ENCODE measurements around the gene AKAP13.

GRCh38 chr15:85507114-85507513, 126.7 kb downstream of the AKAP13 start:
- TF ChIP-seq, protein P1, sequence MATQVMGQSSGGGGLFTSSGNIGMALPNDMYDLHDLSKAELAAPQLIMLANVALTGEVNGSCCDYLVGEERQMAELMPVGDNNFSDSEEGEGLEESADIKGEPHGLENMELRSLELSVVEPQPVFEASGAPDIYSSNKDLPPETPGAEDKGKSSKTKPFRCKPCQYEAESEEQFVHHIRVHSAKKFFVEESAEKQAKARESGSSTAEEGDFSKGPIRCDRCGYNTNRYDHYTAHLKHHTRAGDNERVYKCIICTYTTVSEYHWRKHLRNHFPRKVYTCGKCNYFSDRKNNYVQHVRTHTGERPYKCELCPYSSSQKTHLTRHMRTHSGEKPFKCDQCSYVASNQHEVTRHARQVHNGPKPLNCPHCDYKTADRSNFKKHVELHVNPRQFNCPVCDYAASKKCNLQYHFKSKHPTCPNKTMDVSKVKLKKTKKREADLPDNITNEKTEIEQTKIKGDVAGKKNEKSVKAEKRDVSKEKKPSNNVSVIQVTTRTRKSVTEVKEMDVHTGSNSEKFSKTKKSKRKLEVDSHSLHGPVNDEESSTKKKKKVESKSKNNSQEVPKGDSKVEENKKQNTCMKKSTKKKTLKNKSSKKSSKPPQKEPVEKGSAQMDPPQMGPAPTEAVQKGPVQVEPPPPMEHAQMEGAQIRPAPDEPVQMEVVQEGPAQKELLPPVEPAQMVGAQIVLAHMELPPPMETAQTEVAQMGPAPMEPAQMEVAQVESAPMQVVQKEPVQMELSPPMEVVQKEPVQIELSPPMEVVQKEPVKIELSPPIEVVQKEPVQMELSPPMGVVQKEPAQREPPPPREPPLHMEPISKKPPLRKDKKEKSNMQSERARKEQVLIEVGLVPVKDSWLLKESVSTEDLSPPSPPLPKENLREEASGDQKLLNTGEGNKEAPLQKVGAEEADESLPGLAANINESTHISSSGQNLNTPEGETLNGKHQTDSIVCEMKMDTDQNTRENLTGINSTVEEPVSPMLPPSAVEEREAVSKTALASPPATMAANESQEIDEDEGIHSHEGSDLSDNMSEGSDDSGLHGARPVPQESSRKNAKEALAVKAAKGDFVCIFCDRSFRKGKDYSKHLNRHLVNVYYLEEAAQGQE (IDR thresholded peaks at IDR 0.05; ENCODE audit: borderline replicate concordance), result no peak
- TF ChIP-seq, protein P2, sequence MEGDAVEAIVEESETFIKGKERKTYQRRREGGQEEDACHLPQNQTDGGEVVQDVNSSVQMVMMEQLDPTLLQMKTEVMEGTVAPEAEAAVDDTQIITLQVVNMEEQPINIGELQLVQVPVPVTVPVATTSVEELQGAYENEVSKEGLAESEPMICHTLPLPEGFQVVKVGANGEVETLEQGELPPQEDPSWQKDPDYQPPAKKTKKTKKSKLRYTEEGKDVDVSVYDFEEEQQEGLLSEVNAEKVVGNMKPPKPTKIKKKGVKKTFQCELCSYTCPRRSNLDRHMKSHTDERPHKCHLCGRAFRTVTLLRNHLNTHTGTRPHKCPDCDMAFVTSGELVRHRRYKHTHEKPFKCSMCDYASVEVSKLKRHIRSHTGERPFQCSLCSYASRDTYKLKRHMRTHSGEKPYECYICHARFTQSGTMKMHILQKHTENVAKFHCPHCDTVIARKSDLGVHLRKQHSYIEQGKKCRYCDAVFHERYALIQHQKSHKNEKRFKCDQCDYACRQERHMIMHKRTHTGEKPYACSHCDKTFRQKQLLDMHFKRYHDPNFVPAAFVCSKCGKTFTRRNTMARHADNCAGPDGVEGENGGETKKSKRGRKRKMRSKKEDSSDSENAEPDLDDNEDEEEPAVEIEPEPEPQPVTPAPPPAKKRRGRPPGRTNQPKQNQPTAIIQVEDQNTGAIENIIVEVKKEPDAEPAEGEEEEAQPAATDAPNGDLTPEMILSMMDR (IDR thresholded peaks at IDR 0.05; ENCODE audit: poor library complexity, severe bottlenecking), result no peak
- TF ChIP-seq MXI1 (conservative IDR thresholded peaks at IDR 0.05; ENCODE audit: poor library complexity, severe bottlenecking), result no peak
- no peak for TF ChIP-seq SMC3 (conservative IDR thresholded peaks at IDR 0.05; ENCODE audit: poor library complexity)

All from neural cell (in vitro differentiated cells).